ENCODE data around the gene LRRC2. TPM values are rescaled to one million over a fixed set of nuclear protein-coding genes. Genes with fewer than 3 reads are reported as not detected.

LRRC2 gene
- total and polyA plus RNA-seq, 2 experiments from 2014 or later: 0.60 to 4.4 TPM

GRCh38 chr3:46491089-46492070, 74.7 kb downstream of the LRRC2 start:
- TF ChIP-seq EZH2phosphoT487 (IDR thresholded peaks at IDR 0.05; ENCODE audit: low read depth, severe bottlenecking, unreplicated experiment) (no peak), EZH2 (IDR thresholded peaks at IDR 0.05; ENCODE audit: borderline replicate concordance) (no peak), CTCF (IDR thresholded peaks at IDR 0.05; ENCODE audit: poor library complexity) (no peak)
- Histone ChIP-seq H3K9me2 (replicated peaks; ENCODE audit: insufficient read depth) (no peaks in the 10 kb centered on the region), H3K27me3 (no peaks in the 10 kb centered on the region), H2AFZ (no peak overlapping the region), H3K4me3 (no peak overlapping the region), H4K20me1 (ENCODE audit: insufficient read depth, poor library complexity, severe bottlenecking) (no peaks in the 10 kb centered on the region), H3K4me1 (ENCODE audit: insufficient read depth) (no peaks in the 10 kb centered on the region), H3K36me3 (replicated peaks; ENCODE audit: insufficient read depth, low read depth) (no peaks in the 10 kb centered on the region), H3K79me2 (no peaks in the 10 kb centered on the region), H3K4me2 (no peak overlapping the region), H3K27ac (no peak overlapping the region), H3K9me3 (ENCODE audit: low read depth) (no peaks in the 10 kb centered on the region)
- no peak for DNase-seq (ENCODE audit: low spot score)
- 75% methylated on average over 11 of the region's 11 CpGs for WGBS (ENCODE audit: low lambda C conversion rate, missing lambda C conversion rate)

- 78% methylated on average over 6 of the region's 6 CpGs for WGBS (ENCODE audit: low lambda C conversion rate, missing lambda C conversion rate)
- peaks cover 1% of the 10 kb centered on the region for H3K4me1 ChIP-seq (ENCODE audit: insufficient read depth)
- no peak for TF ChIP-seq EZH2phosphoT487 (IDR thresholded peaks at IDR 0.05; ENCODE audit: low read depth, severe bottlenecking, unreplicated experiment)
- TF ChIP-seq CTCF (IDR thresholded peaks at IDR 0.05; ENCODE audit: poor library complexity): no peak
- no peak overlapping the region for H2AFZ ChIP-seq
- no peaks in the 10 kb centered on the region for H3K36me3 ChIP-seq (replicated peaks; ENCODE audit: insufficient read depth, low read depth)
- no peaks in the 10 kb centered on the region for H3K79me2 ChIP-seq
- H3K4me2 ChIP-seq: no peak overlapping the region
- H4K20me1 ChIP-seq (ENCODE audit: insufficient read depth, poor library complexity, severe bottlenecking): no peaks in the 10 kb centered on the region
- no peaks in the 10 kb centered on the region for H3K9me2 ChIP-seq (replicated peaks; ENCODE audit: insufficient read depth)
- no peaks in the 10 kb centered on the region for H3K27me3 ChIP-seq
- DNase-seq (ENCODE audit: low spot score): no peak
- H3K27ac ChIP-seq: no peak overlapping the region
- H3K9me3 ChIP-seq (ENCODE audit: low read depth): no peaks in the 10 kb centered on the region
- no peak overlapping the region for H3K4me3 ChIP-seq
These were observed 75.6 kb downstream of the LRRC2 start for GRCh38 chr3:46490338-46491084.

- Histone ChIP-seq H3K27me3 (no peaks in the 10 kb centered on the region), H3K36me3 (replicated peaks; ENCODE audit: insufficient read depth, low read depth) (no peaks in the 10 kb centered on the region), H3K4me1 (ENCODE audit: insufficient read depth) (peaks cover 8% of the 10 kb centered on the region)
These were observed 76.2 kb downstream of the LRRC2 start for GRCh38 chr3:46489875-46490274.

More at GRCh38 chr3:46489875-46490274, 76.2 kb downstream of the LRRC2 start:
- Histone ChIP-seq H2AFZ (no peak overlapping the region), H3K9me3 (ENCODE audit: low read depth) (no peaks in the 10 kb centered on the region), H3K79me2 (no peaks in the 10 kb centered on the region), H3K9me2 (replicated peaks; ENCODE audit: insufficient read depth) (no peaks in the 10 kb centered on the region), H3K4me3 (no peak overlapping the region), H4K20me1 (ENCODE audit: insufficient read depth, poor library complexity, severe bottlenecking) (no peaks in the 10 kb centered on the region), H3K4me2 (no peak overlapping the region), H3K27ac (no peak overlapping the region)
- WGBS (ENCODE audit: low lambda C conversion rate, missing lambda C conversion rate): 70% methylated on average over 1 of the region's 1 CpG
- no peak for DNase-seq (ENCODE audit: low spot score)
- TF ChIP-seq EZH2phosphoT487 (IDR thresholded peaks at IDR 0.05; ENCODE audit: low read depth, severe bottlenecking, unreplicated experiment) (no peak), CTCF (IDR thresholded peaks at IDR 0.05; ENCODE audit: poor library complexity) (no peak), EZH2 (IDR thresholded peaks at IDR 0.05; ENCODE audit: borderline replicate concordance) (no peak)
